ENCODE results near the gene GLA.

The GLA gene

GRCh38 chrX:101407748-101408531 is at the start of gene GLA, which contains the start of gene HNRNPH2:
GLA (minus strand) TSS chrX:101407925; CDS start chrX:101407903, 22 bp downstream.
HNRNPH2 (plus strand) TSS chrX:101408222; CDS start chrX:101411989, 3,767 bp downstream.
- TF ChIP-seq GATA2 (IDR thresholded peaks at IDR 0.05; ENCODE audit: low read depth, low read length) = no peak
- no peak for TF ChIP-seq GATA3 (IDR thresholded peaks at IDR 0.05; ENCODE audit: low read depth, low read length)

- TF ChIP-seq GATA2 (IDR thresholded peaks at IDR 0.05; ENCODE audit: low read depth, low read length) (no peak), GATA3 (IDR thresholded peaks at IDR 0.05; ENCODE audit: low read depth, low read length) (no peak)
These were observed 44.3 kb upstream of the GLA start for GRCh38 chrX:101452056-101452455.

GRCh38 chrX:101450961-101451360 is 43.2 kb upstream of the GLA start:
- TF ChIP-seq GATA3 (IDR thresholded peaks at IDR 0.05; ENCODE audit: low read depth, low read length) (no peak), GATA2 (IDR thresholded peaks at IDR 0.05; ENCODE audit: low read depth, low read length) (no peak)

- TF ChIP-seq GATA2 (IDR thresholded peaks at IDR 0.05; ENCODE audit: low read depth, low read length) (no peak), GATA3 (IDR thresholded peaks at IDR 0.05; ENCODE audit: low read depth, low read length) (no peak)
These were observed 42.4 kb upstream of the GLA start for GRCh38 chrX:101450085-101450484.

GRCh38 chrX:101449279-101449678 is 41.6 kb upstream of the GLA start:
- TF ChIP-seq GATA3 (IDR thresholded peaks at IDR 0.05; ENCODE audit: low read depth, low read length) (no peak), GATA2 (IDR thresholded peaks at IDR 0.05; ENCODE audit: low read depth, low read length) (no peak)

- TF ChIP-seq GATA3 (IDR thresholded peaks at IDR 0.05; ENCODE audit: low read depth, low read length) (no peak), GATA2 (IDR thresholded peaks at IDR 0.05; ENCODE audit: low read depth, low read length) (no peak)
These were observed 34.4 kb upstream of the GLA start for GRCh38 chrX:101442085-101442484.

- TF ChIP-seq GATA2 (IDR thresholded peaks at IDR 0.05; ENCODE audit: low read depth, low read length) (no peak), GATA3 (IDR thresholded peaks at IDR 0.05; ENCODE audit: low read depth, low read length) (no peak)
These were observed 22.8 kb upstream of the GLA start for GRCh38 chrX:101430457-101431078.

GRCh38 chrX:101429934-101430333 is 22.2 kb upstream of the GLA start:
- TF ChIP-seq GATA3 (IDR thresholded peaks at IDR 0.05; ENCODE audit: low read depth, low read length) = no peak
- TF ChIP-seq GATA2 (IDR thresholded peaks at IDR 0.05; ENCODE audit: low read depth, low read length) = no peak

GRCh38 chrX:101427954-101428353 is 20.2 kb upstream of the GLA start:
- no peak for TF ChIP-seq GATA3 (IDR thresholded peaks at IDR 0.05; ENCODE audit: low read depth, low read length)
- TF ChIP-seq GATA2 (IDR thresholded peaks at IDR 0.05; ENCODE audit: low read depth, low read length) = no peak

- TF ChIP-seq GATA3 (IDR thresholded peaks at IDR 0.05; ENCODE audit: low read depth, low read length) = no peak
- TF ChIP-seq GATA2 (IDR thresholded peaks at IDR 0.05; ENCODE audit: low read depth, low read length) = no peak
These were observed 11.8 kb upstream of the GLA start for GRCh38 chrX:101419489-101419888.

- TF ChIP-seq GATA2 (IDR thresholded peaks at IDR 0.05; ENCODE audit: low read depth, low read length) = no peak
These were observed 10.5 kb upstream of the GLA start for GRCh38 chrX:101417981-101418841.

GRCh38 chrX:101417190-101417589 is 9.5 kb upstream of the GLA start:
- TF ChIP-seq GATA3 (IDR thresholded peaks at IDR 0.05; ENCODE audit: low read depth, low read length) = no peak
- no peak; the same call in 1 of the 2 replicates for TF ChIP-seq GATA2 (IDR thresholded peaks at IDR 0.05; ENCODE audit: low read depth, low read length)

- TF ChIP-seq GATA3 (IDR thresholded peaks at IDR 0.05; ENCODE audit: low read depth, low read length) (no peak), GATA2 (IDR thresholded peaks at IDR 0.05; ENCODE audit: low read depth, low read length) (no peak)
These were observed 9.0 kb upstream of the GLA start for GRCh38 chrX:101416691-101417090.

All from SH-SY5Y (cell line).